ENCODE measurements around the gene G6PC3.
"Not testable (repeated sequence)": the region's sequence is repeated elsewhere in the genome, so short reads cannot be mapped to it uniquely, and the experiment has no call there.

G6PC3 gene

DNA sequence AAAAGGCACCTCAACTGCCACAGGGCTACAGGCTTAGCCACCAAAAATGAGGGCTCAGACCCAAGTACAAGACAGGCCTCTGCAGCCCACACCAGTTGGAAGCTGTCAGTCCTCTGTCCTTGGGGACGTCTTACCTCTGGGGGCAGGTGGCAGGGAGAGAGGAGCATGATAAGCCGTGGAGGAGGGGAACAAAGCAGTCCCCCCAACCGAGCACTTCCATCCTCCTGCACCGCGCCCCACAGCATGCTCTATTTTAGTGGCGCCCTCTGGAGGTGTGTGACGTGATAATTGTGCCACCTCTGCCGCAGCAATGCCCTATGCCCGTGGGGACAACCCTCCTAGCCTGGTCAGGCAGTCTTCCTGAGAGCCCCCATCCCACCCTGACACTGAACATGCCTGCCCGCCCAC lies 13.6 kb downstream of the G6PC3 start:
- DNase-seq = no peak

DNA sequence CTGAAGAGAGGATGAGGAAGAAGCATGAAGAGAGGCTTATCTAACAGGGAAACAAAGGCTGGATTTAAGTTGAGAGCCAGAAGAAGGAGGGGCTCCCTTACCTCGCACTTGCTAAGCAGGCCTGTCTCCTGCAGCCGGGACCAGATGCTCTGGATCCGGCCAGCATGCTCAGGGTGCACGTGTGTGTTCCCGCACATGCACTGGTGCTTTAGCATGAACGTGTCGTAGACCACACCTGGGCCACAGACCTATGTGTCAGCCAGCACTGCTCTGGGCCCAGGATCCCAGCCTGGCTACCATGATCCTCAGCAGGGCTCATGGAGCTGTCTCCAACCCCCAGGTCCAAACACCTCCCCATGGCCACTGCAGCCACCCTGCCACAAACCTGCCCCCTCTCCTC lies 14.4 kb downstream of the G6PC3 start:
- no peak for DNase-seq

DNA sequence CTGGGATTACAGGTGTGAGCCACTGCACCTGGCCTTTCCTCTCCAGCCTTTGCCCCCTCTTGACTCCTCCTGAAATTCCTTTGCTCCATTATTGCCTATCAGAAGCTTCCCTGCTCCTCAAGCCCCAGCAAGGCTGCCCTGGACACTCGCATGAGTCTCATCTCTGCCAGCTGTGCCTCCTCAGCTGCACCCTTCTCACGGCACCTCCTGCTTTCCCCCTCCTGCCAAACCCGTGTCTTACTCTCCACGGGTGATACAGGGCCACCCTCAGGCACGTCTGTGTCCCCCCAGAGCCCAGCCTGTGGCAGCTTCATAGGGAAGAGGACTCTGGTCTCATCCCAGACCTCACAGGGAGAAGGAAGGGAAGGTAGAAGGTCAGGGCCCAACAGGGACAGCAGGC lies 15.4 kb downstream of the G6PC3 start:
- no peak for DNase-seq

DNA sequence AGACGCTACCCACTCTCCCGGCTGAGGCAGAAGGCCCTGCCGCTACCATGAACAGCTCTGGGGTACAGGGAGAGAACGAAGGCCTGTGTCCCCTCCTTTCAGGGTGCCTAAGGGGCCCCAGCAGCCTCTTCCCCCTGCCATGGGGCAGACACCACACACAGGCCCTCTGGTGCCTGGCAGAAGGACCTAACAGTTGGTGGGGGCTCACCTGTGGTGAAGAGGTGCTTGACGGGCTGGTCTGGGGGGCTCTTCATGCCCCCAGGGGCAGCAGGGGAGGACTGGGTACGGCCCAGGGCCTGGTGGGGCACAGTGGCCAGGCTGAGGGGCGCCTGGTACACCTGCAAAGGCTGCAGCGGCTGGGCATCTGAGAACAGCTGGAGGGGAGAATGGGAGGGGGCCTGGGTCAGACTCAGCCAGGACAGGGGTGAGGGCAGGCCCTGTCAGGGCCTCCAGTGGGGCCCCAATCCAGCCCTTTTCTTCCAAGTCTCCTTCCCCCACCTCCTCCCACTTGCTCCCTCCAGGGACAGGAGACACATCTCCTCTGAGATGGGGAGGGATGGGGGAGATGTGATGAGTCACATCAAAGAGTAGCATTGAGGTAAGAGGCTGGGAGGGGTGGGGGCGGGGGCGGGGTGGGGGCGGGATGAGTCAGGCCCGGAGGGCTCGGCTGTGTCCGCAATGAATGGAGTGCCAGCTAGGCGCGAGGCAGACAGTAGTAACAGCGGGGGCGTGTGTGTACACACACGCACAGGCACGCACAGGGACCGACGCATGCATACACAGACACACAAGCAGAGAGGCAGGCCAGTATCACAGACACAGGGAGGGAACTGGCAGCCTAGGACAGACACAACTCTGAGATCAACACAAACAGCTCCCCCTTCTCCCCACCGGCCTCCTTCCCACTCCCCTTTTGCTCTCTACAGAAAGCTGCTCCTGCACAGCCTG lies 16.1 kb downstream of the G6PC3 start:
- DNase-seq = peak; percentile 97

DNA sequence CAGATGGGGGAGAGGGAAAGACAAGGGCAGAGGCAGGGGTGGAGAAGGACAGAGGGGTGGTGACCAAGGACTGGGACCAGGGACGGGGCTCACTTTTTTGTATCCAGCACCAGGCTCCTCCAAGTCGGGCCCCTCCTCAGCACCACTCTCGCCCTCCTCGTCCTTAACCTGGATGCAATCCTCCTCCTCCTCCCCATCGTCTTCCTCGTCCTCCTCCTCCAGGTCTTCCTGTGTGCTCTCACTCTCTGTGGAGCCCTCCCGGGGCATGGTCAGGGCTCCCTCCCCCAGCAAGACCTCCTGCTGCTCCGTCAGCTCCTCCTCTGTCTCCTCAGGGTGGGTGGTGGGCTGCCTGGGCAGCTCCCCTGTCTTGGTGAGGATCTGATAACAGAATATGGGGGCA lies 16.8 kb downstream of the G6PC3 start:
- no peak for DNase-seq

DNA sequence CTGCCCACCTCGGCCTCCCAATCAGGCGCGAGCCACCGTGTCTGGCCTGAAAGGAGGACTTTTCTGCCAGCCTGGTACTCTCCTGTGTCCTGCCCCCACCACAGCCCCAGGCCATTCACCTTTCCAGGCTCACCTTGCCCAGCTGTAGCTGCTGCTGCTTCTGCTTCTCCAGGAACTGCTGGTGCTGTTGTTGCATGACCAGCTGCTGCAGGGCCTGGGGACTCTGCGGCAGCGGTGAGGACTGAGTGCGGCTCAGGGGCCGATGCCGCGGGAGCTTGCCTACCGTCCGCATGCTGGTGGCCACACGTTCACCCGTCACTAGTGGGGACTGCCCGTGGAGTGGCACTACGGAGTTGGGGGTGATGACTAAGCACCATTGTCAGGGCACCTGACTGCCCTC lies 17.7 kb downstream of the G6PC3 start:
- no peak for DNase-seq

DNA sequence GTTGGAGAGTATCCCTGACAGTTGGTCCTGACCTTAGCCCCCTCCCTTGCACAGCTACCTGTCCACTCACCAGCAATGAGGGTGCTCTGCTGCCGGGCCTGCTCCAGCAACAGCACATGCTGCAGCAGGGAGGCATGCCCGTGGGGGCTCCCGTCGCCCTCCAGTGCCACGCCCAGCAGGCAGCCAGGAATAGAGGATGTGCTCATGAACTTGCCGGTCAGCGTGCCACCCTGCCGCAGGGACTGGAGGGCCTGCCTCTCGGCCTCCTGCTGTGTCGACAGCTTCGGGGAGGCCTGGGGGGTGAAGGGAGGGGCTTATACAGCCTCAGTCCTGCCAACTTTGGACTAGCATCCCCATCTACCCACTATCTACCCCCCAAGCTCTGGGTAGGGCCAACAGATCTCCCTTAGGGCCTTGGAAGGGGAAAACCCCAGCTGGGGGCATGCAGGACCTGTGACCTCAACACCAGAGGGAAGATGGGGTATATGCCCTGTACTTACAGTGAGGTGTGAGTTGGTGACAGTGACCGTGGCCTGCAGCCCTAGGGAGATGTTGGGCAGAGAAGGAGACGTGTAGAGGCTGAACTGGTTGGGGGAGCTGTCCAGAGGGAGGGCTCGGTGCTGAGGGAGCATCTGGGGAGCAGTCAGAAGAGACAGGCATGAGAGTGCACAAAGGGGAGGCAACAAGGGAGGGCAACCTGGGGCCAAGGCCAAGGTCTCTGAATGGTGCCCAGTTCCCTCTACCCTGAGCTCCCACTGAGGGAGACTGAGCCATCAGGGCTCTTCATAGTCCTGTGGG lies 20.9 kb downstream of the G6PC3 start:
- no peak for DNase-seq

DNA sequence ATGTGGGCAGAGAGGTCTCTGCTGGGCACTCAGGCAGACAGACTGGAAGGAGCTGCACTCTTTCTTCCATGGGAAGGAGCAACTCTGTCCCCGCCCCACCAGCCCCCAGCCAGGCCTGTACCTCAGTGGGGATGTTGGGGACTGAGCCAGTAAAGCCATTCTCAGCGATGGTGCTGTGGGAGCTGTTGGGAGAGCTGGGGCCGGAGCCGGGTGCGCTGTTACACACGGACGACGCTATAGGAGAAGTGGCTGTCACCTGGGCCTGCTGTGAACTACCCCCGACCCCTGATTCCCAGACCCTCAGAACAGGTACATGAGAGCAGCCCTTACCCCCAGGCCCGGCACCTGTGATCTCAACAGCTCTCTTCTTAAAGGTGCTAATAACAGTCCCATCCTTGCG lies 21.5 kb downstream of the G6PC3 start:
- DNase-seq = no peak

DNA sequence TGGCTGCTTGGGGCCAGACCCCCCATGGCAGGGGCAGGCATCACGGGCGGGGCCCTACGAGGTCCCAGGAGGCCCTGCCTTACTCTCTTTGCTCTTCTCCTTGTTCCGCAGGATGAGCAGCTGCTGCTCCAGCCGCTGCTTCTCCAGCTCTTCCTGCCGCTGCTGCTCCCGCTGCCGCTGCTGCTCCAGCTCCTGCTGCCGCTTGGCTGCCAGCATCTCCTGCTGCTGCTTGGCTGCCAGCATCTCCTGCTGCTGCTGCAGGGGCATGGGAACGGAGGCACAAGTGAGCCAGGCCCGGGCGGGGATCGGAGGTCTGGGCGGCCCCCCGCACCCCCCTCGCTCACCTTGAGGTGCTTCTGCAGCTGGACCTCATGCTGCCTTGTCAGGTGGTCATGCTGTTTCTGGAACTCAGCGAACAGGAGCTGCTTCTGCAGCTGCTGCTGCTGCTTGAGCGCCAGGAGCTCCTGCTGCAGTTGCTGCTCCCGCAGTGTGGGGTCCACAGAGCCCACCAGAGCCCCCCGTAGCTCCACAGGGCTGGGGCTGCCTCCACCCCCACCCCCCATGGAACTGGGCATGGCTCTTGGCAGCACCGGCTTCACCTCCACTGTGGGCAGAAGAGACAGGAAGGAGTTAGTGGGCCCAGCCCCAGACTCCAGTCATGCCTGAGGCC lies 22.8 kb downstream of the G6PC3 start:
- DNase-seq = no peak

DNA sequence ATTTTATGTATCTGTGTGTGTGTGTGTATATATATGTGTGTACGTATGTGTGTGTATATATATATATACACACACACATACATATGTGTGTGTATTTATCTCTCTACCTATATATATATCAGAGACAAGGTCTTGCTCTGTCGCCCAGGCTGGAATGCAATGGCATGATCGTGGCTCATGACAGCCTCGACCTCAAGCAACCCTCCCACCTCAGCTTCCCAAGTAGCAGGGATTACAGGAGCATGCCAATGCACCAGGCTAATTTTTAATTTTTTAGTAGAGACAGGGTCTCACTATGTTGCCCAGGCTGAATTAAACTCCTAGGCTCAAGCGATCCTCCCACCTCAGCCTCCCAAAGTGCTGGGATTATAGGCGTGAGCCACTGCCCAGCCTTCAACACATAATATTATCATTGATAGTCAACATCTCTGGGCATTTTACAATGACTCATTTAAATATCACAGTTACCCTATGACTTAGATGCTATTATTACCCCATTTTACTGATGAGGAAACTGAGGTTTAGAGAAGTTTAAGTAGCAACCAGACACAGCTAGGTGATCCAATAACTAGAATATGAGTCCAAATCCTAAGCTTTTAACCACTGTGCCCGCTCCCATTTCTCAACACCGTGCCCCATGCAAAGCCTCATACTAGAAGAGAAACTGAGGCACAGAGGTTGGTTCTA lies 24.3 kb downstream of the G6PC3 start:
- no peak for DNase-seq

DNA sequence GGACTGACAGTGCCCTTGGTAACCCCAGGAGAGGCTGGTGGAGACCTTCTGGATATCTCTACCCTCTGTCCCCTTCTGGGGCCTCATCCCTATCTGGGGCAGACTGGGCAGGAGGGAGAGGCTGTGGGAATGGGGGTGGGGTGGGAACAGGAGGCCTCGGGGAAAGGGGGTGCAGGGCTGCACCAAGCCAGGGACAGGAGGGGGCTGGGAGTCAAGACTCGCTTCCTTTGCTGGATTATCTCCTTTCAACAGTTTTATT lies 24.8 kb downstream of the G6PC3 start:
- no peak for DNase-seq

DNA sequence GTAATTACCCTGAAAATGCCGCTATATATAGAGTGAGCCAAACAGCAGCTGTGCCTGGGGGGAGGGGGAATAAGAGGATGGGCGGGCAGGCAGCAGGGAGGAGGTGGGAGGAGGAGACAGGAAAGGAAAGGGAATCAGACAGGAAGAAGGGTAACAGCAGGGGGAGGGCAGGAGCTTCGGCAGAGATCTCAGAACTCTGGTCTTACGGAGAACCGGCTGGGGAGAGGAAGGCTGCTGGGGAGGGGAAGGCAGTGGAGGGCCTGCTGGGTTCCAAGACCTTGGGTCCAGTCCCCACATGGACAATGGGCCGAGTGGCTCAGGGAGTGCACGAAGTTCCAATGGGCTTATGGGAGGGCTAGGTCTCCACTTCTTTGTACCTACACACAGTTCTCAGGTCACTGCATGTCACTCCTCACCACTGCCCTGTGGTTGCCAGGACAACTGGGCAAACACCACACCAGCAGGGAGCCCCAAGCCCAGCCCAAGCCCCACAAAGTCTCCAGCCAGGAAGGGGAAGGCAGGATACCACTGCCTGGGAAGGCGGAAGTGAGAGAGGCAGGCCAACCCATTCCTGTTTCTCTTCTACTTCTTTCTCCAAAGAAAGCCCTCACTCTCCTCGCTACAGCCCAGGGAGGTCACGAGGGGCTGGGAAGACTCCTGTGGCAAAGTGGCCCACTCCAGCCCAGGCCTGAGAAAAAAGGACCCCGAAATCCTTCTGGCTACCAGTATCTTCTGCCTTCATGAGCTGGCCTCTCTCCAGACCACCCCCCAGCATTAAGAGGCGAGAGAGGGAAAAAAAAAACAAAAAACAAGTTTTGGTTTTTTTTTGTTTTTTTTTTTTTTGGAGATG lies 25.3 kb downstream of the G6PC3 start:
- peak; percentile 95 for DNase-seq

DNA sequence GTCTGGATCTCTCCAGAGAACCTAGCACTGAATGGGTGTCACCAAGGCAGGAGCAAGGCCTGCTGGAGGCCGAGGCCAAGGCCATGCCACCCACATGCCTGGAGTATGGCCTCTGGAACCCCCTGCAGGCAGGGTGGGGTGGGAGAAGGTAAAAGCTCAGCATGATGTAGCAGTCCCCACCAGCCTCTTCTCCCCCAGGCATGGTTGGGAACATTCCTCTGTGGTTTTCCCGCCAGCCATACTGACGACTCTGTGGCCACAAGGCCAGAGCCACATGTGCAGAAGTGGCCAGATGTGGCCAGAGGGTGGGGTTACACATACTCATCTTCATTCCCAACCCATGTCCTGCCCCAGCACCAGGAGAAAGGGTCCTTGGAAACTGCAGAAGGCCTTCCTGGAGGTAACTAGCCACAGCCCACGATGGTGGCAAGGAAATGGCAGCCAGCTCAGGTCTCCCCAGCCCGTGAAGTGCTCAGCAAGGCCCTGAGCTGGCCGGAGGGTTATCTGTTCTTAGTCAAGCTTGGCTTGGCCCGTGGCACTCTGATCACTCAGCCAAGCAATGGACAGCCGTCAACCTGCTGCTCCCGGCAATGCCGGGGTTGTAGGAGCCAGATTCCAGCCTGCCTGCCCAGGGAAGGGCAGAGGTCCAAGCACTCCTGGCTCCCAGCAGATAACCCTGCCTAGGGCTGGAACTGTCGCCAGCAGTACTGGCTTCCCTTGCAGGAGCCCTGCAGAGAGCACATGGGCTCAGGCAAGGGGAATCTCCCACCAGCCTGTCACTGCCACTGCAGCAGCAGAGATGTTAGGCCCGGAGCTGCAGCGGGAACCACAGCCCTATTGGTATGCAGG lies 26.8 kb downstream of the G6PC3 start:
- DNase-seq = peak; percentile 88

DNA sequence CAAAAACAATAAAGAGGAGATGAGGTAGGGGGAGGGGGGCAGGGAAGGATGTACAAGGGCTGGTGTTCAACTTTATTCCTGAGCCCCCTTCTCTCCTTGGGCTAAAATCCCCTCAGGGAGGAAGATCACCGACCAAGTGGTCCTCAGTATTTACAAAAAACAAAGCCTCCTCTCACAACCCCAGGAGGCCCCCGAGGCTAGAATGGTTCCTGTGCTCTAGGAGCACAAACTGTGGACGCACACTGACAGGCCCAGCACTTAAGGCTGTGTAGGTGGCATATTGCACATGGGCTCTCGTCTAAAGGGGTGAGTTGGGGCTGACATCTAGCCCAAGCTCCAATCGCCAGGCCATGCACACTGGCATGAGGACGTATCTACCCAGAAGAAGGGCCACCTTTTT lies 31.3 kb downstream of the G6PC3 start:
- not testable (repeated sequence) for DNase-seq

DNA sequence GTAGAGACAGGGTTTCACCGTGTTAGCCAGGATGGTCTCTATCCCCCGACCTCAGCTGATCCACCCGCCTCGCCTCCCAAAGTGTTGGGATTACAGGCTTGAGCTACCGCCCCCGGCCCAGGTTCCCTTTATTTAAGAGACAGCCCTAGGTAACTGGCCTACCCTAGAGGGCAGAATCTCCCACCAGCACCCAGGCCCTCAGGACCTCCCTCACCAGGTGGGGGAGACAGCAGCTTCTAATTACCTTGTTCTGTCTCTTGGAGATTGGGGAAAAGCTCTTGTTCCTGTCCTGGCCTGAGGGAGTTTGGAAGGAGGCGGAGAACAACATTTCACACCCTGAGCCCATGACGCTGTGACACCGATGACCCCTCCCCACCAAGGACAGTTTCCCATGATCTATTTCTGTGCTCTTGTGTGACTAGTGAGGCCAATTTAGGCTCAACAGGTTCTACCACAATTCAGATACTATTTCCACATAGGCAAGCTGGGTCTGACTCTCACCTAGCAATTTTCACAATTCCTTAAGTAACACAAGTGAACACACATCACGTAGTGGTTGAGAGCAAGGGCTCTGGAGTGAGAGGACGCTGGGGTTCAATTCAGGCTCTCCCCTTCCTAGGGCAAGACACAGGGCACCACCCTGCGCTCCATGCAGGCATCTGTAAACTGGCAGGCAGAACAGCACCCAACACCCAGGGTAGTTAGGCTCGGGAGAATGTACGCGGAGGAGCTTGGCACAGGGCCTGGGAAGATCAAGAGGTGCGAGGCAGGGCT lies 32.5 kb downstream of the G6PC3 start:
- DNase-seq = no peak

DNA sequence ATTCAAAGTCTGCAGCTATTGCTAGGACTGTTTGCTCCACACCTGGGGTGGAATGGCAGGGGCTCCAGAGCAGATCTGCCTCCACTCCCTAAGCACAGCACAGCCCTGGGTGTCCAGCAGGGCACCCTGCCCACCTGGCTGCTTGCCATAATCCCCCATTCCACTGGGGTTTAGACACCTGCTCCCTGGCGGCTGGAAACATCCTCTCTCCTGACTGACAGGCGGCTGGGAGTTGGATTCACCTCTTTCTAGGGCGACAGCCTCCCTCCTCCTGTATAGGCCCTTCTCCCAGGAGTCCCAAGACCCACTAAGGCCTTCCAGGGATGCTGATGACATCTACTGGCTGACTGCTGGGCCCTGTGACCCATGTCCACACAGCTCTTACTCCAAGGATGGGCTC lies 34.9 kb downstream of the G6PC3 start:
- DNase-seq = no peak

DNA sequence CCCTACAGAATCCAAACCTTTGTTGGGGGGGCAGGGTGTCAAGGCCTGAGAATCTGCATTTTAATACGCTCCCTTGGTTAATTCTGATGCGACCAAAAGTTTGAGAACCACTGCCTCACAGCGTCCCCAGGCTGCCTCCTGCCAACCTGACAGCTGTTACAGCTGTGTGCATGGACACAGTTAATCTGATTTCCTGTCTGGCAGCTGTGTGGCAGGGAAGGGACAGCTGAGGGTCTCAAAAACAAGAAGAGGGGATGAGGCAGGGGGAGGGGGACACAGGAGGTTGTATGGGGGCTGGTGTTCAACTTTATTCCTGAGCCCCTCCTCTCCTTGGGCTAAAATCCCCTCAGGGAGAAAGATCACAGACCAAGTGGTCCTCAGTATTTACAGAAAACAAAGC lies 35.4 kb downstream of the G6PC3 start:
- no peak for DNase-seq

DNA sequence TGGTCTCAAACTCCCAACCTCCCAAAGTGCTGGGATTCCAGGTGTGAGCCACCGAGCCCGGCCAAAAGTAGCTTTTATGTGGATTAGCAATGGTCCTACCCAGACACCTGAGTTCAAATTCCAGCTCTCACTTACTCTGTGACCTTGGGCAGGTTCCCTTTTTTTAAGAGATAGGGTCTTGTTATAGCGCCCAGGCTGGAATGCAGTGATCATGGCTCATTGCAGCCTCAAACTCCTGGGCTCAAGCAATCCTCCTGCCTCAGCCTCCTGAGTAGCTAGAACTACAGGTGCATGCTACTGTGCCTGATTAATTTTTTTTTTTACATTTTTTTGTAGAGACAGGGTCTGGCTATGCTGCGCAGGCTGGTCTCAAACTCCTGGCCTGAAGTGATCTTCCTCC lies 36.3 kb downstream of the G6PC3 start:
- DNase-seq = no peak

DNA sequence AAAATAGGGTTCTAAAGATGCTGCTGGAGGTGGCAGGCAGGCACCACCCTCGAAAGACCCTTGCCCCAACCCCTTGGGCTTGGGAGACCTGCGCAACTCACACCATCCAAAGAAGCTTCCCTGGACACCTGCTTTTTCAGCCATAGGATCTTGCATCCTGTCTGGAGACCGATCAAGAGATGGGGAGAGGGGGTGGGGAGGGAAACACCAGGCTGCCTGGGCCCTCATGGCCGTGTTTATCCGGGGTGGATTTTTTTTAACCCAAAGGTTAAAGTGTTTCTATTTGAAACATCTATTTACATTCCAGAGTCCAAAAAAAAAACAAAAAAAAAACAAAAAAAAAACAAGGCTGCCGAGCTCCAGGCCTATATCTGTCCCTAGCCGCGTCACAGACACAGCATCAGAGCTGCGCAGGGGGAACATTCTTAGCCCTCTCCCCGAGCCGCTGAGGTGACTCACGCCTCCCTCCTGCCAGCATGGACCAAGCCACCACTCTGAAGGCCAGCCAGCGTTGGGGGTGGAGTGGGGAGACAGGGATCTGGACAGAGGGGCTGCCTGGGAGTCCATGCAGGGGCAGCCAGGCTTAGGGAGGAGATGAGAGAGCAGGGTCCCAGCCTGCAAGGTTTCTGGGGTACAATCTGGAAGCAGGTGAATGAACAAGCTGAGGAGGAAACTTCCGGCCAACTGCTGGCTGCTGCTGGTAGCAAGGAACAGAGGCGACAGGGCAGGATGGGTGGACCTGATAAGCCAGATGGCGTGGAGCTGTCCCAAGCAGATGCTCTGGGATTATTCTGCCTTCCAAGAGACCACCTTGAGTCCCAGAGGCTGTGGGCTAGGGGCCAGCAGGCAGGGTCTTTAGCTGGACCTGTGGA lies 38.1 kb downstream of the G6PC3 start:
- DNase-seq = peak; percentile 99
